B cell (primary cell): Measurements from ENCODE around the gene CCDC85C. TPM values are rescaled to one million over a fixed set of nuclear protein-coding genes. Genes with fewer than 3 reads are reported as not detected.
A peak's percentile ranks its signal among the peaks of the same experiment; 100 is the strongest.

ENCODE experiments used
- ATAC-seq: fragments of 200-7000 bp; cut with Tn5 transposase; one replicate; pipeline ENCODE4 v1.10.0; 2021; ENCODE audit warnings: low read depth, mild to moderate bottlenecking, moderate number of reproducible peaks, moderate library complexity
- CTCF ChIA-PET: fragments of 350-600 bp; sonication (Branson Sonifier 250); formaldehyde crosslinking; loops from one replicate; lab custom pipeline; 2021; ENCODE audit warnings: antibody characterized with exemption, inconsistent platforms; lab: Charles Lee
- POLR2A ChIA-PET: fragments of 350-600 bp; sonication (Branson Sonifier 250); formaldehyde crosslinking; loops from one replicate; lab custom pipeline; 2021; ENCODE audit warnings: antibody characterized with exemption; lab: Charles Lee
- DNase-seq: peaks from one replicate; pipeline ENCODE4 v3.0.0; 2013
- H2AFZ ChIP-seq: 2 replicates; pipeline ENCODE4 v1.6.1; 2012; ENCODE audit warnings: mild to moderate bottlenecking, low read depth, low read length; ENCODE audit not compliant: insufficient read depth, poor library complexity, severe bottlenecking
- H3K27ac ChIP-seq, 2 donors: 1 replicate in 1 of 2; 2 replicates in 1 of 2; pipeline ENCODE4 v1.5.1; 2012 to 2013; ENCODE audit warnings: low read length in 2 of 2, mild to moderate bottlenecking in 2 of 2, moderate library complexity in 1 of 2
- H3K27me3 ChIP-seq, 4 experiments: fragments of 200-600 bp in 1 of 4; sonication (generic) in 1 of 4; replicated peaks in 1 of 4; 1 replicate in 2 of 4; 2 replicates in 2 of 4; pipeline versions ENCODE4 v1.6.1 to v1.7.0; 2013 to 2016; ENCODE audit warnings: low read length in 3 of 4, mild to moderate bottlenecking in 2 of 4, mixed read lengths in 1 of 4, moderate library complexity in 1 of 4; ENCODE audit not compliant: insufficient read depth in 4 of 4, control insufficient read depth in 3 of 4; ENCODE audit errors: control extremely low read depth in 1 of 4
- H3K36me3 ChIP-seq, 2 experiments: replicated peaks in 1 of 2; 1 replicate in 1 of 2; 2 replicates in 1 of 2; pipeline versions ENCODE4 v1.6.1 to v1.7.1; 2013; ENCODE audit warnings: low read length in 1 of 2; ENCODE audit not compliant: insufficient read depth in 2 of 2, control insufficient read depth in 1 of 2; ENCODE audit errors: control extremely low read depth in 1 of 2, extremely low read depth in 1 of 2
- H3K4me1 ChIP-seq, 2 donors: fragments of 200-600 bp in 1 of 2; sonication (generic) in 1 of 2; 1 replicate in 1 of 2; 2 replicates in 1 of 2; pipeline versions ENCODE4 v1.5.1 to v1.6.1; 2013 to 2017; ENCODE audit warnings: low read length in 2 of 2; ENCODE audit not compliant: control insufficient read depth in 2 of 2, insufficient read depth in 2 of 2
- H3K4me2 ChIP-seq: replicated peaks from 2 replicates; pipeline ENCODE3; 2012; ENCODE audit warnings: mild to moderate bottlenecking, low read depth, low read length; ENCODE audit not compliant: poor library complexity, severe bottlenecking
- H3K4me3 ChIP-seq, 5 experiments: fragments of 200-600 bp in 1 of 5; sonication (generic) in 1 of 5; 1 replicate in 3 of 5; 2 replicates in 2 of 5; pipeline versions ENCODE4 v1.5.1 to v1.7.0; 2011 to 2016; ENCODE audit warnings: low read length in 4 of 5, mild to moderate bottlenecking in 4 of 5, low read depth in 2 of 5, control low read depth in 1 of 5, moderate library complexity in 1 of 5; ENCODE audit not compliant: insufficient read depth in 1 of 5; ENCODE audit errors: control extremely low read depth in 1 of 5, extremely low read depth in 1 of 5
- H3K79me2 ChIP-seq: fragments of 200-600 bp; sonication (generic); one replicate; pipeline ENCODE4 v1.6.0; 2016; ENCODE audit warnings: low read length; ENCODE audit not compliant: control insufficient read depth, insufficient read depth
- H3K9ac ChIP-seq: fragments of 200-600 bp; sonication (generic); 2 replicates; pipeline ENCODE4 v1.6.1; 2017; ENCODE audit warnings: mild to moderate bottlenecking, low read length, moderate library complexity
- H3K9me3 ChIP-seq, 3 donors: one replicate each; pipeline versions ENCODE4 v1.6.1 to v1.7.1; 2013; ENCODE audit warnings: low read length in 2 of 3; ENCODE audit not compliant: control insufficient read depth in 2 of 3, insufficient read depth in 1 of 3; ENCODE audit errors: control extremely low read depth in 1 of 3
- H4K20me1 ChIP-seq: 2 replicates; pipeline ENCODE4 v1.6.0; 2012; ENCODE audit warnings: mild to moderate bottlenecking, low read length; ENCODE audit not compliant: insufficient read depth, control insufficient read depth, poor library complexity, severe bottlenecking
- H3K27ac Mint-ChIP-seq: one replicate; pipeline ENCODE4 v1.8.0; 2021; ENCODE audit warnings: mixed read lengths
- H3K27me3 Mint-ChIP-seq: one replicate; pipeline ENCODE4 v1.8.0; 2021; ENCODE audit warnings: mixed read lengths
- H3K4me1 Mint-ChIP-seq: one replicate; pipeline ENCODE4 v1.8.0; 2021; ENCODE audit warnings: mixed read lengths
- H3K4me3 Mint-ChIP-seq: one replicate; pipeline ENCODE4 v1.8.0; 2021; ENCODE audit warnings: mixed read lengths
- H3K9me3 Mint-ChIP-seq: one replicate; pipeline ENCODE4 v1.8.0; 2022; ENCODE audit warnings: mixed read lengths; ENCODE audit not compliant: insufficient read depth
- CTCF ChIP-seq: fragments of 200-600 bp; IDR thresholded peaks from one replicate; pipeline ENCODE4 v1.8.0; 2022; ENCODE audit warnings: antibody characterized with exemption, mild to moderate bottlenecking
- EZH2 ChIP-seq: IDR thresholded peaks from 2 replicates; pipeline ENCODE4 v1.6.1; 2012; ENCODE audit warnings: borderline replicate concordance, low read depth, mild to moderate bottlenecking, moderate library complexity, low read length; ENCODE audit not compliant: insufficient read depth, poor library complexity, severe bottlenecking
- WGBS: methylation state at CpG from one replicate; pipeline ENCODE4 v1.1.5; 2013; ENCODE audit warnings: missing lambda C conversion rate; ENCODE audit not compliant: insufficient coverage; 5-methylcytosine and 5-hydroxymethylcytosine counted together
- intact Hi-C: fragments of 100-400 bp; cut with micrococcal nuclease; formaldehyde crosslinking; loops from one replicate; pipeline ENCODE4 v1.10.0; 2022
- polyA plus RNA-seq: library from polyadenylated mRNA; depleted of rRNA; stranded (reverse); fragments of >200 nt; gene quantifications from 2 replicates; pipeline ENCODE4 v1.2.3, GENCODE V29; 2012
- total RNA-seq, 2 donors: library from RNA; stranded (reverse); fragments of 120-200 nt in 1 of 2; gene quantifications; 1 replicate in 1 of 2; 2 replicates in 1 of 2; pipeline versions ENCODE4 v1.2.3 to v1.2.4, GENCODE V29; 2013 to 2022

CCDC85C gene
- total and polyA plus RNA-seq, 2 donors (not counting 1 experiment from before 2014, with no cell fraction given): 0.52 to 2.7 TPM

GRCh38 chr14:99609245-99610170, 5.5 kb upstream of the CCDC85C start:
- Mint-ChIP-seq H3K27ac (no peak overlapping the region), H3K4me3 (no peak overlapping the region), H3K27me3 (no peaks in the 10 kb centered on the region), H3K9me3 (no peaks in the 10 kb centered on the region), H3K4me1 (peaks cover 6% of the 10 kb centered on the region)
- H3K36me3 ChIP-seq: no peaks in the 10 kb centered on the region
- 88% methylated on average over 5 of the region's 10 CpGs for WGBS
- no peaks in the 10 kb centered on the region for H3K79me2 ChIP-seq
- no peak for DNase-seq
- intact Hi-C loops: loop anchor here (10.0 kb wide), 2 partner anchors 605 to 695 kb away; partner anchors contain the start of gene SLC25A29
- no peak overlapping the region for H3K27ac ChIP-seq
- CTCF ChIA-PET: interaction anchor here (1.1 kb wide), 1 partner anchor 25 kb away, joined by 3 read pairs; no protein-coding TSS in a partner anchor
- no peak overlapping the region for H3K4me2 ChIP-seq
- no peak overlapping the region for H3K4me3 ChIP-seq
- no peaks in the 10 kb centered on the region for H3K27me3 ChIP-seq
- H3K9me3 ChIP-seq: no peaks in the 10 kb centered on the region
- ATAC-seq: no peak
- TF ChIP-seq EZH2 (no peak), CTCF (peak; percentile 25)
- no peak overlapping the region for H2AFZ ChIP-seq
- POLR2A ChIA-PET: no interaction called here
- peaks cover 5 to 9% of the 10 kb centered on the region in 2 donors for H3K4me1 ChIP-seq
- H3K9ac ChIP-seq: no peak overlapping the region
- no peaks in the 10 kb centered on the region for H4K20me1 ChIP-seq

GRCh38 chr14:99608591-99608990, 4.6 kb upstream of the CCDC85C start:
- POLR2A ChIA-PET: no interaction called here
- Mint-ChIP-seq H3K4me3 (no peak overlapping the region), H3K27ac (no peak overlapping the region), H3K4me1 (peaks cover 6% of the 10 kb centered on the region), H3K27me3 (no peaks in the 10 kb centered on the region), H3K9me3 (no peaks in the 10 kb centered on the region)
- DNase-seq: no peak
- TF ChIP-seq EZH2: no peak
- no peak for TF ChIP-seq CTCF
- Histone ChIP-seq H3K36me3 (no peaks in the 10 kb centered on the region), H4K20me1 (no peaks in the 10 kb centered on the region), H2AFZ (no peak overlapping the region), H3K27me3 (no peaks in the 10 kb centered on the region), H3K27ac (no peak overlapping the region), H3K4me2 (no peak overlapping the region), H3K9me3 (no peaks in the 10 kb centered on the region), H3K79me2 (no peaks in the 10 kb centered on the region), H3K4me1 (peaks cover 5 to 9% of the 10 kb centered on the region in 2 donors), H3K9ac (no peak overlapping the region), H3K4me3 (no peak overlapping the region)
- intact Hi-C loops: loop anchor here (10.0 kb wide), 2 partner anchors 606 to 696 kb away; partner anchors contain the start of gene SLC25A29
- CTCF ChIA-PET: interaction anchor here (1.1 kb wide), 1 partner anchor 26 kb away, joined by 3 read pairs; no protein-coding TSS in a partner anchor
- 100% methylated on average over 2 of the region's 2 CpGs for WGBS
- no peak for ATAC-seq
